NOMO-1 treated with DMSO at 0.1 percent for 48 hours (cell line): ENCODE measurements around the gene SCAND1.

Source experiments
- DNase-seq: peaks from one replicate; lab custom pipeline; 2025; ENCODE audit not compliant: unreplicated experiment; lab: John Stamatoyannopoulos, UW

SCAND1 gene

GRCh38 chr20:35908007-35908406 is 46.3 kb downstream of the SCAND1 start:
- DNase-seq = no peak

- no peak for DNase-seq
Observed at GRCh38 chr20:35907017-35907701, 47.1 kb downstream of the SCAND1 start.

GRCh38 chr20:35904982-35905663 is 49.2 kb downstream of the SCAND1 start:
- no peak for DNase-seq

- DNase-seq = no peak
Observed at GRCh38 chr20:35903843-35904242, 50.5 kb downstream of the SCAND1 start.
